ENCODE results near the gene SLC35G1.
A peak's percentile ranks its signal among the peaks of the same experiment; 100 is the strongest.

The SLC35G1 gene

GRCh38 chr10:93917064-93917391 is 23.2 kb downstream of the SLC35G1 start:
- Histone ChIP-seq H2AFZ (ENCODE audit: low read length) (no peak overlapping the region), H3F3A (ENCODE audit: insufficient read depth, low read length) (no peaks in the 10 kb centered on the region), H3K4me2 (ENCODE audit: low read length) (no peak overlapping the region), H3K79me2 (ENCODE audit: insufficient read depth, low read length) (no peaks in the 10 kb centered on the region), H3K27me3 (ENCODE audit: insufficient read depth, low read length) (no peaks in the 10 kb centered on the region), H3K27ac (ENCODE audit: low read depth, low read length, poor library complexity, severe bottlenecking) (no peak overlapping the region), H3K4me1 (ENCODE audit: insufficient read depth, low read length, severe bottlenecking) (no peaks in the 10 kb centered on the region), H3K4me3 (ENCODE audit: low read depth, low read length, poor library complexity, severe bottlenecking) (no peak overlapping the region), H3K9me2 (ENCODE audit: low read depth, low read length) (no peaks in the 10 kb centered on the region), H3K9me3 (ENCODE audit: low read length) (no peaks in the 10 kb centered on the region), H3K9ac (ENCODE audit: low read length) (no peak overlapping the region), H3K36me3 (ENCODE audit: insufficient read depth, low read length) (no peaks in the 10 kb centered on the region), H4K20me1 (ENCODE audit: insufficient read depth, low read length) (no peaks in the 10 kb centered on the region)
- TF ChIP-seq EZH2 (IDR thresholded peaks at IDR 0.05; ENCODE audit: borderline replicate concordance, low read length) (no peak), CTCF (IDR thresholded peaks at IDR 0.05; ENCODE audit: low read length) (no peak)

GRCh38 chr10:93917821-93918220 is 24.0 kb downstream of the SLC35G1 start:
- H3K27ac ChIP-seq (ENCODE audit: low read depth, low read length, poor library complexity, severe bottlenecking): no peak overlapping the region
- no peaks in the 10 kb centered on the region for H3F3A ChIP-seq (ENCODE audit: insufficient read depth, low read length)
- no peaks in the 10 kb centered on the region for H4K20me1 ChIP-seq (ENCODE audit: insufficient read depth, low read length)
- no peak for TF ChIP-seq CTCF (IDR thresholded peaks at IDR 0.05; ENCODE audit: low read length)
- no peaks in the 10 kb centered on the region for H3K27me3 ChIP-seq (ENCODE audit: insufficient read depth, low read length)
- no peaks in the 10 kb centered on the region for H3K79me2 ChIP-seq (ENCODE audit: insufficient read depth, low read length)
- no peaks in the 10 kb centered on the region for H3K9me3 ChIP-seq (ENCODE audit: low read length)
- no peaks in the 10 kb centered on the region for H3K36me3 ChIP-seq (ENCODE audit: insufficient read depth, low read length)
- H3K9me2 ChIP-seq (ENCODE audit: low read depth, low read length): no peaks in the 10 kb centered on the region
- no peak overlapping the region for H3K4me2 ChIP-seq (ENCODE audit: low read length)
- H3K4me1 ChIP-seq (ENCODE audit: insufficient read depth, low read length, severe bottlenecking): no peaks in the 10 kb centered on the region
- H3K4me3 ChIP-seq (ENCODE audit: low read depth, low read length, poor library complexity, severe bottlenecking): no peak overlapping the region
- H2AFZ ChIP-seq (ENCODE audit: low read length): no peak overlapping the region
- no peak overlapping the region for H3K9ac ChIP-seq (ENCODE audit: low read length)

GRCh38 chr10:93921338-93921737 is 27.6 kb downstream of the SLC35G1 start:
- no peak overlapping the region for H3K27ac ChIP-seq (ENCODE audit: low read depth, low read length, poor library complexity, severe bottlenecking)
- H3K4me3 ChIP-seq (ENCODE audit: low read depth, low read length, poor library complexity, severe bottlenecking): no peak overlapping the region
- no peaks in the 10 kb centered on the region for H3K36me3 ChIP-seq (ENCODE audit: insufficient read depth, low read length)
- no peak for TF ChIP-seq EZH2 (IDR thresholded peaks at IDR 0.05; ENCODE audit: borderline replicate concordance, low read length)
- TF ChIP-seq CTCF (IDR thresholded peaks at IDR 0.05; ENCODE audit: low read length): peak; percentile 56; the same call in 1 of the 2 replicates
- H3K27me3 ChIP-seq (ENCODE audit: insufficient read depth, low read length): no peaks in the 10 kb centered on the region
- H2AFZ ChIP-seq (ENCODE audit: low read length): no peak overlapping the region
- no peaks in the 10 kb centered on the region for H3K4me1 ChIP-seq (ENCODE audit: insufficient read depth, low read length, severe bottlenecking)
- no peak overlapping the region for H3K4me2 ChIP-seq (ENCODE audit: low read length)
- no peaks in the 10 kb centered on the region for H3K9me2 ChIP-seq (ENCODE audit: low read depth, low read length)
- no peaks in the 10 kb centered on the region for H3K9me3 ChIP-seq (ENCODE audit: low read length)
- no peaks in the 10 kb centered on the region for H4K20me1 ChIP-seq (ENCODE audit: insufficient read depth, low read length)
- no peaks in the 10 kb centered on the region for H3K79me2 ChIP-seq (ENCODE audit: insufficient read depth, low read length)
- no peak overlapping the region for H3K9ac ChIP-seq (ENCODE audit: low read length)
- H3F3A ChIP-seq (ENCODE audit: insufficient read depth, low read length): no peaks in the 10 kb centered on the region

Measured in OCI-LY1 (cell line).